CMK (cell line): ENCODE measurements around the gene ADAD2.
"Not testable (repeated sequence)": the region's sequence is repeated elsewhere in the genome, so short reads cannot be mapped to it uniquely, and the experiment has no call there.

Experiments
- DNase-seq: peaks from one replicate; pipeline ENCODE4 v3.0.0-alpha.2; 2010; ENCODE audit warnings: low read depth

The ADAD2 gene

GRCh38 chr16:84195201-84196093 is 4.5 kb downstream of the ADAD2 start:
- DNase-seq: no peak

GRCh38 chr16:84196101-84196500 is 5.1 kb downstream of the ADAD2 start:
- no peak for DNase-seq

GRCh38 chr16:84196727-84197394 is 5.9 kb downstream of the ADAD2 start:
- DNase-seq: no peak

GRCh38 chr16:84197466-84198128 is 6.6 kb downstream of the ADAD2 start:
- DNase-seq: no peak

- no peak for DNase-seq
These were observed 7.4 kb downstream of the ADAD2 start for GRCh38 chr16:84198401-84198800.

GRCh38 chr16:84199097-84199496 is 8.1 kb downstream of the ADAD2 start:
- no peak for DNase-seq

- DNase-seq: no peak
These were observed 8.9 kb downstream of the ADAD2 start for GRCh38 chr16:84199861-84200260.

- not testable (repeated sequence) for DNase-seq
These were observed 13.6 kb downstream of the ADAD2 start for GRCh38 chr16:84204551-84204950.

GRCh38 chr16:84205123-84205522 is 14.2 kb downstream of the ADAD2 start:
- not testable (repeated sequence) for DNase-seq

GRCh38 chr16:84205976-84206691 is 15.2 kb downstream of the ADAD2 start:
- DNase-seq: no peak

- DNase-seq: no peak
These were observed 16.3 kb downstream of the ADAD2 start for GRCh38 chr16:84207251-84207650.

GRCh38 chr16:84207879-84208278 is 16.9 kb downstream of the ADAD2 start:
- DNase-seq: no peak

- no peak for DNase-seq
These were observed 19.0 kb downstream of the ADAD2 start for GRCh38 chr16:84209989-84210388.

- DNase-seq: no peak
These were observed 21.2 kb downstream of the ADAD2 start for GRCh38 chr16:84212154-84212553.

- no peak for DNase-seq
These were observed 21.7 kb downstream of the ADAD2 start for GRCh38 chr16:84212631-84213030.

- no peak for DNase-seq
These were observed 23.6 kb downstream of the ADAD2 start for GRCh38 chr16:84214451-84215066.

GRCh38 chr16:84215531-84215930 is 24.6 kb downstream of the ADAD2 start:
- no peak for DNase-seq

- DNase-seq: not testable (repeated sequence)
These were observed 25.2 kb downstream of the ADAD2 start for GRCh38 chr16:84216144-84216543.

- DNase-seq: no peak
These were observed 27.3 kb downstream of the ADAD2 start for GRCh38 chr16:84218176-84218823.

GRCh38 chr16:84218956-84219355 is 28.0 kb downstream of the ADAD2 start:
- no peak for DNase-seq

GRCh38 chr16:84220851-84221250 is 29.9 kb downstream of the ADAD2 start:
- DNase-seq: no peak
